K562 (cell line): ENCODE results near the gene ZP1. TPM values are rescaled to one million over a fixed set of nuclear protein-coding genes. Genes with fewer than 3 reads are reported as not detected.

Source experiments
- AFF4 ChIP-seq: sonication (generic); formaldehyde crosslinking; IDR thresholded peaks from 2 replicates; pipeline ENCODE4 v1.8.0; 2023; ENCODE audit warnings: mild to moderate bottlenecking, missing genetic modification reagents
- DMBX1 ChIP-seq: fragments of 250-450 bp; sonication (Bioruptor Pico); IDR thresholded peaks from 2 replicates; pipeline ENCODE4 v1.8.0; 2022; ENCODE audit warnings: inconsistent platforms, mild to moderate bottlenecking, moderate library complexity, borderline replicate concordance
- ELF2 ChIP-seq: fragments of 250-450 bp; sonication (Bioruptor Pico); IDR thresholded peaks from 2 replicates; pipeline ENCODE4 v1.5.0; 2021; ENCODE audit warnings: mild to moderate bottlenecking
- EP300 ChIP-seq: IDR thresholded peaks from 2 replicates; pipeline ENCODE4 v1.6.1; 2012; ENCODE audit warnings: low read length, improper control_type of control experiment
- EP400 ChIP-seq: fragments of 450-650 bp; IDR thresholded peaks from 2 replicates; pipeline ENCODE4 v1.6.1; 2017; ENCODE audit warnings: antibody characterized with exemption, mild to moderate bottlenecking, moderate library complexity
- GATA2 ChIP-seq: sonication (generic); formaldehyde crosslinking; IDR thresholded peaks from 2 replicates; pipeline ENCODE4 v1.4.0; 2020; ENCODE audit warnings: mild to moderate bottlenecking, missing genetic modification reagents
- MCM3 ChIP-seq: fragments of 450-650 bp; IDR thresholded peaks from 2 replicates; pipeline ENCODE4 v1.6.1; 2016
- MEIS2 ChIP-seq: fragments of 450-650 bp; IDR thresholded peaks from 2 replicates; pipeline ENCODE4 v1.6.1; 2014; ENCODE audit warnings: mild to moderate bottlenecking; ENCODE audit not compliant: partially characterized antibody
- NFATC3 ChIP-seq: fragments of 450-650 bp; IDR thresholded peaks from 2 replicates; pipeline ENCODE4 v1.6.1; 2017; ENCODE audit warnings: mild to moderate bottlenecking
- PCBP2 ChIP-seq: fragments of 200-400 bp; formaldehyde crosslinking; IDR thresholded peaks from 2 replicates; pipeline ENCODE4 v1.6.1; 2018; ENCODE audit warnings: low read length, low read depth, mild to moderate bottlenecking, moderate library complexity; ENCODE audit not compliant: poor library complexity, severe bottlenecking
- PRMT5 ChIP-seq: sonication (generic); formaldehyde crosslinking; IDR thresholded peaks from 2 replicates; pipeline ENCODE4 v1.5.0; 2020; ENCODE audit warnings: missing genetic modification reagents
- TAF9B ChIP-seq: fragments of 450-650 bp; IDR thresholded peaks from 2 replicates; pipeline ENCODE4 v1.6.1; 2018; ENCODE audit warnings: mild to moderate bottlenecking; ENCODE audit not compliant: partially characterized antibody
- TCF3 ChIP-seq: sonication (generic); formaldehyde crosslinking; IDR thresholded peaks from 2 replicates; pipeline ENCODE4 v1.4.0; 2020; ENCODE audit warnings: mild to moderate bottlenecking, missing genetic modification reagents
- TOE1 ChIP-seq, 2 experiments: fragments of 450-650 bp in 1 of 2; sonication (generic) in 1 of 2; formaldehyde crosslinking in 1 of 2; IDR thresholded peaks; 2 replicates each; pipeline versions ENCODE4 v1.7.1 to v1.8.0; 2016 to 2022; ENCODE audit warnings: borderline replicate concordance in 2 of 2, mild to moderate bottlenecking in 2 of 2, antibody characterized with exemption in 1 of 2, inconsistent platforms in 1 of 2, low read depth in 1 of 2, missing genetic modification reagents in 1 of 2, moderate library complexity in 1 of 2
- USF1 ChIP-seq: sonication (generic); formaldehyde crosslinking; IDR thresholded peaks from 2 replicates; pipeline ENCODE4 v1.9.0; 2022; ENCODE audit warnings: mild to moderate bottlenecking, missing genetic modification reagents
- ZNF3 ChIP-seq: fragments of 250-450 bp; sonication (Bioruptor Pico); IDR thresholded peaks from 2 replicates; pipeline ENCODE4 v1.5.0; 2021; ENCODE audit warnings: mild to moderate bottlenecking, moderate library complexity
- polyA plus RNA-seq, 8 experiments: library from polyadenylated mRNA; depleted of rRNA in 4 of 8; stranded (reverse) in 5 of 8; unstranded in 3 of 8; fragments of >200 nt; fragmentation: Nextera tagmentation in 2 of 8; fragmentation: Illumina TruSeq in 1 of 8; extraction: Ambion mirVana in 2 of 8; extraction: Trizol in 1 of 8; gene quantifications; 2 replicates each; pipeline versions ENCODE4 v1.2.1 to v1.2.3, GENCODE V29; 2011 to 2014; ENCODE audit warnings: inconsistent platforms in 1 of 8, missing spikeins in 1 of 8
- total RNA-seq, 7 experiments: library from RNA; depleted of rRNA in 6 of 7; stranded (reverse); fragments of >200 nt in 6 of 7; fragmentation: Illumina TruSeq in 2 of 7; extraction: Trizol in 2 of 7; gene quantifications; 2 replicates each; pipeline versions ENCODE4 v1.2.1 to v1.2.3, GENCODE V29; 2011 to 2021; ENCODE audit warnings: low replicate concordance in 1 of 7
- TF ChIP-seq, protein P1 (sequence below): sonication (generic); formaldehyde crosslinking; IDR thresholded peaks from 2 replicates; pipeline ENCODE4 v1.9.0; 2022; ENCODE audit warnings: mild to moderate bottlenecking, missing genetic modification reagents
- TF ChIP-seq, protein P2 (sequence below): fragments of 450-650 bp; conservative IDR thresholded peaks from 2 replicates; pipeline ENCODE4 v1.6.1; 2016; ENCODE audit warnings: missing genetic modification characterization, low read depth, mild to moderate bottlenecking, missing compliant biosample characterization, moderate library complexity
- TF ChIP-seq, protein P3 (sequence below): sonication (generic); formaldehyde crosslinking; IDR thresholded peaks from 2 replicates; pipeline ENCODE4 v1.8.0; 2022; ENCODE audit warnings: mild to moderate bottlenecking, missing genetic modification reagents

The ZP1 gene
- total and polyA plus RNA-seq, 9 of the 15 experiments (the other 6 are each of a cell fraction or from before 2014, with no cell fraction given): 0.11 to 0.15 TPM; not detected in 7

DNA sequence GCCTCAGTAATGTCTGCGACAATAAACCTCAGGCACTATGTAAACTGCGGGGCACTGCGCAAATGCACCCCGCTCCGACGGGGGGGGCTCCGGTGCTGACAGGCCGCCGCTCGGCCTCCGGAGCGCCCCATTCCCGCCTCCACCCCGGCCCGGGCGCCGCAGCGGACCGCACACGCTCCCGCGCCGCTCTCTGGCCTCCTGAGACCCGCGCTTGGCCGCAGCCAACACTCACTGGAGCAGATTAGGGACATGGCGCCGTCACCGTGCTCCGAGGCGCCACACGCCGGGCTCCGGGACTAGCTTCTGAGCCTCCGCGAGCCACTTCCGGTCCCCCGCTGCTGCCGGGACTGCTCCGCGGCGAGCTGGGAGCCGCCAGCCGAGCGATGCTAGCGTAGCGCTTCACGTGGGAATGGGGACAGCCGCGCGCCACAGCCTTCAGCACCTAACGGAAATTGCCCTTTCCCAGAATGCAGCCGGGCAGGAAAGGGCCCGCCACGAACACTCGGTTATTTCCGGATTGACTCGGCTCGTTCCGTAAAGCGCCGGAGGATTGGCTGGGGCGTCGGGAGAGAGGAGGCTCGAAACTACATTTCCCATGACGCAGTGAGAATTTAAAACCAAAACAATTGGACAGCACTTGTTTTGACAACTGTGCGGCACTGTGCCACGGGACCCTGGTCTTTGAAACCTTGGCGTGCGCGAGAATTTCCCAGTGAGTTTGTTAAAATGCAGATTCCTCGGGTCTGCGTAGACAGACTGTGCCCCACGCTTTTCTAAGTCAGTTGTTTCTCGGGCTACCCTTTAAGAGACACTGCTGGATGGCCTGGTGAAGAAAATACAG, 39.0 kb downstream of the ZP1 start, which contains the start of gene PRPF19 (continued):
- TF ChIP-seq PCBP2: no peak
- peak; percentile 25; the same call in 1 of the 2 replicates for TF ChIP-seq EP300
- TF ChIP-seq USF1 (CRISPR knock-in tag): peak; percentile 82
- peak; percentile 95 for TF ChIP-seq EP400
- no peak for TF ChIP-seq PRMT5 (CRISPR knock-in tag)
- peak; percentile 41 for TF ChIP-seq MEIS2
- no peak for TF ChIP-seq ZNF3 (CRISPR knock-in tag)
- TF ChIP-seq ELF2 (CRISPR knock-in tag): no peak
- TF ChIP-seq, protein P1, sequence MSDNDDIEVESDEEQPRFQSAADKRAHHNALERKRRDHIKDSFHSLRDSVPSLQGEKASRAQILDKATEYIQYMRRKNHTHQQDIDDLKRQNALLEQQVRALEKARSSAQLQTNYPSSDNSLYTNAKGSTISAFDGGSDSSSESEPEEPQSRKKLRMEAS (CRISPR knock-in tag): peak; percentile 99
- no peak for TF ChIP-seq TOE1 (IDR thresholded peaks at IDR 0.05; ENCODE audit: borderline replicate concordance)
- 0 out of 2 replicates have a peak, but pooled peaks have one; percentile 53 for TF ChIP-seq TOE1 (CRISPR knock-in tag; IDR thresholded peaks at IDR 0.05; ENCODE audit: borderline replicate concordance, low read depth)
- no peak for TF ChIP-seq MCM3
- TF ChIP-seq, protein P2, sequence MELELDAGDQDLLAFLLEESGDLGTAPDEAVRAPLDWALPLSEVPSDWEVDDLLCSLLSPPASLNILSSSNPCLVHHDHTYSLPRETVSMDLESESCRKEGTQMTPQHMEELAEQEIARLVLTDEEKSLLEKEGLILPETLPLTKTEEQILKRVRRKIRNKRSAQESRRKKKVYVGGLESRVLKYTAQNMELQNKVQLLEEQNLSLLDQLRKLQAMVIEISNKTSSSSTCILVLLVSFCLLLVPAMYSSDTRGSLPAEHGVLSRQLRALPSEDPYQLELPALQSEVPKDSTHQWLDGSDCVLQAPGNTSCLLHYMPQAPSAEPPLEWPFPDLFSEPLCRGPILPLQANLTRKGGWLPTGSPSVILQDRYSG (tag): no peak
- TF ChIP-seq DMBX1: no peak
- 0 out of 2 replicates have a peak, but pooled peaks have one; percentile 1 for TF ChIP-seq GATA2 (CRISPR knock-in tag)
- TF ChIP-seq AFF4 (CRISPR knock-in tag): peak; percentile 81; the same call in 1 of the 2 replicates
- TF ChIP-seq, protein P3, sequence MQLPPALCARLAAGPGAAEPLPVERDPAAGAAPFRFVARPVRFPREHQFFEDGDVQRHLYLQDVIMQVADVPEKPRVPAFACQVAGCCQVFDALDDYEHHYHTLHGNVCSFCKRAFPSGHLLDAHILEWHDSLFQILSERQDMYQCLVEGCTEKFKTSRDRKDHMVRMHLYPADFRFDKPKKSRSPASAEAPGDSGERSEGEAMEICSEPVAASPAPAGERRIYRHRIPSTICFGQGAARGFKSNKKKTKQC (CRISPR knock-in tag): peak; percentile 90
- no peak for TF ChIP-seq TCF3 (CRISPR knock-in tag)
- peak; percentile 80 for TF ChIP-seq TAF9B
- TF ChIP-seq NFATC3: no peak
